K562 (cell line): Measurements from ENCODE around the gene CFAP73. TPM values are rescaled to one million over a fixed set of nuclear protein-coding genes. Genes with fewer than 3 reads are reported as not detected.

Experiments
- ATAC-seq: fragments of 200-7000 bp; cut with Tn5 transposase; 3 replicates; pipeline ENCODE4 v1.9.1; 2020; ENCODE audit warnings: moderate library complexity
- BruUV-seq: library from RNA; stranded (reverse); fragments of 400-500 nt; replicated peaks from 2 replicates; lab custom pipeline; 2021; lab: Mats Ljungman, UMichigan
- CTCF ChIA-PET: fragments of 300-600 bp; formaldehyde crosslinking; extraction: SDS; loops from one replicate; lab custom pipeline; 2021; ENCODE audit warnings: low intra/inter-chr PET ratio; lab: Yijun Ruan, JAX
- POLR2A ChIA-PET: fragments of 300-600, 350-650 bp; sonication (Branson Sonifier 250); formaldehyde crosslinking; extraction: SDS; loops from one replicate; lab custom pipeline; 2021; ENCODE audit warnings: antibody characterized with exemption, inconsistent platforms; lab: Yijun Ruan, JAX
- DNase-seq, 4 experiments: peaks; one replicate each; pipeline versions ENCODE4 v3.0.0 to v3.0.0-alpha.2; 2011 to 2018; ENCODE audit warnings: low spot score in 3 of 4, mixed read lengths in 3 of 4; ENCODE audit errors: extremely low read depth in 1 of 4
- FAIRE-seq: peaks from 2 replicates; lab custom pipeline; 2011; peaks lifted over from hg19 to GRCh38; lab: Jason Lieb, UNC
- H2AFZ ChIP-seq: 2 replicates; pipeline ENCODE4 v1.6.0; 2011; ENCODE audit warnings: low read depth, low read length, control low read depth, inconsistent platforms
- H3K27ac ChIP-seq: fragments of 200-600 bp; 3 replicates; pipeline ENCODE4 v1.8.0; 2011; ENCODE audit warnings: low read depth, mild to moderate bottlenecking, control low read depth, inconsistent platforms, low read length, moderate library complexity, mixed read lengths; ENCODE audit errors: extremely low read depth
- H3K27me3 ChIP-seq, 2 experiments: fragments of 300-600 bp in 1 of 2; 2 replicates in 1 of 2; 3 replicates in 1 of 2; pipeline versions ENCODE4 v1.6.0 to v1.8.0; 2011; ENCODE audit warnings: inconsistent platforms in 2 of 2, low read length in 2 of 2, mild to moderate bottlenecking in 1 of 2, mixed read lengths in 1 of 2, moderate library complexity in 1 of 2; ENCODE audit not compliant: control insufficient read depth in 2 of 2, insufficient read depth in 2 of 2
- H3K36me3 ChIP-seq: fragments of 300-600 bp; 3 replicates; pipeline ENCODE4 v1.8.0; 2011; ENCODE audit warnings: mild to moderate bottlenecking, low read length, inconsistent platforms; ENCODE audit not compliant: control insufficient read depth, insufficient read depth
- H3K4me1 ChIP-seq, 2 experiments: fragments of 200-600 bp in 1 of 2; replicated peaks in 1 of 2; 2 replicates in 1 of 2; 3 replicates in 1 of 2; pipeline versions ENCODE4 v1.5.1 to v1.8.0; 2011; ENCODE audit warnings: inconsistent platforms in 2 of 2, low read length in 2 of 2, mild to moderate bottlenecking in 1 of 2, mixed read lengths in 1 of 2, moderate library complexity in 1 of 2; ENCODE audit not compliant: control insufficient read depth in 2 of 2, insufficient read depth in 2 of 2
- H3K4me2 ChIP-seq: 2 replicates; pipeline ENCODE4 v1.6.1; 2011; ENCODE audit warnings: low read length, control low read depth, inconsistent platforms, mixed read lengths; ENCODE audit not compliant: insufficient read depth
- H3K4me3 ChIP-seq: fragments of 200-600 bp; sonication (generic), shearing (Covaris generic); 2 replicates; pipeline ENCODE4 v1.5.1; 2016; ENCODE audit warnings: control low read depth, inconsistent platforms
- H3K79me2 ChIP-seq: fragments of 200-600 bp; 3 replicates; pipeline ENCODE4 v1.8.0; 2011; ENCODE audit warnings: low read length, inconsistent platforms; ENCODE audit not compliant: control insufficient read depth, insufficient read depth
- H3K9ac ChIP-seq, 2 experiments: 2 replicates each; pipeline versions ENCODE4 v1.6.0 to v1.6.1; 2011; ENCODE audit warnings: low read depth in 2 of 2, low read length in 2 of 2, control low read depth in 1 of 2, inconsistent platforms in 1 of 2, mild to moderate bottlenecking in 1 of 2, mixed read lengths in 1 of 2; ENCODE audit not compliant: insufficient read depth in 1 of 2
- H3K9me1 ChIP-seq: one replicate; pipeline ENCODE4 v1.6.0; 2011; ENCODE audit warnings: inconsistent platforms, mild to moderate bottlenecking, low read length, moderate library complexity; ENCODE audit not compliant: control insufficient read depth, insufficient read depth
- H3K9me3 ChIP-seq: replicated peaks from 2 replicates; pipeline ENCODE4 v1.5.1; 2011; ENCODE audit warnings: low read depth, low read length, inconsistent platforms; ENCODE audit not compliant: control insufficient read depth, insufficient read depth
- H4K20me1 ChIP-seq: replicated peaks from 2 replicates; pipeline ENCODE4 v1.6.1; 2011; ENCODE audit warnings: low read length, inconsistent platforms, mixed read lengths; ENCODE audit not compliant: control insufficient read depth, insufficient read depth
- CREM ChIP-seq: IDR thresholded peaks from 2 replicates; pipeline ENCODE4 v1.6.1; 2014; ENCODE audit warnings: antibody characterized with exemption, low read depth
- KHSRP ChIP-seq: fragments of 450-650 bp; IDR thresholded peaks from 2 replicates; pipeline ENCODE4 v1.6.1; 2017
- PRPF4 ChIP-seq: fragments of 200-400 bp; formaldehyde crosslinking; IDR thresholded peaks from one replicate; pipeline ENCODE4 v1.6.1; 2017; ENCODE audit warnings: low read length, low read depth, mild to moderate bottlenecking; ENCODE audit not compliant: insufficient read depth, poor library complexity, severe bottlenecking
- SRSF9 ChIP-seq: fragments of 200-400 bp; formaldehyde crosslinking; IDR thresholded peaks from 2 replicates; pipeline ENCODE4 v1.6.1; 2017; ENCODE audit warnings: low read depth, low read length, borderline replicate concordance
- TBP ChIP-seq: optimal IDR thresholded peaks from 2 replicates; pipeline ENCODE3; 2011; ENCODE audit warnings: low read depth, low read length, improper control_type of control experiment
- USF2 ChIP-seq: sonication (generic); formaldehyde crosslinking; IDR thresholded peaks from 2 replicates; pipeline ENCODE4 v1.5.0; 2020; ENCODE audit warnings: missing genetic modification reagents
- ZBED1 ChIP-seq: IDR thresholded peaks from 2 replicates; pipeline ENCODE4 v1.6.1; 2014
- WGBS: fragments of 100-300 bp; shearing (Covaris generic); methylation state at CpG from one replicate; pipeline ENCODE4 v1.1.6; 2016; ENCODE audit warnings: low coverage, mixed read lengths; ENCODE audit not compliant: insufficient coverage; ENCODE audit errors: missing lambda C conversion rate; 5-methylcytosine and 5-hydroxymethylcytosine counted together
- in situ Hi-C: fragments of 300-500 bp; cut with MboI; formaldehyde crosslinking; loops from 4 replicates; pipeline ENCODE4 v1.15.0; 2018; ENCODE audit warnings: inconsistent platforms, mixed read lengths
- intact Hi-C: fragments of 100-400 bp; cut with micrococcal nuclease; formaldehyde crosslinking; loops from 2 replicates; pipeline ENCODE4 v1.14.2; 2022
- polyA plus RNA-seq, 8 experiments: library from polyadenylated mRNA; depleted of rRNA in 4 of 8; stranded (reverse) in 5 of 8; unstranded in 3 of 8; fragments of >200 nt; fragmentation: Nextera tagmentation in 2 of 8; fragmentation: Illumina TruSeq in 1 of 8; extraction: Ambion mirVana in 2 of 8; extraction: Trizol in 1 of 8; gene quantifications; 2 replicates each; pipeline versions ENCODE4 v1.2.1 to v1.2.3, GENCODE V29; 2011 to 2014; ENCODE audit warnings: inconsistent platforms in 1 of 8, missing spikeins in 1 of 8
- total RNA-seq, 7 experiments: library from RNA; depleted of rRNA in 6 of 7; stranded (reverse); fragments of >200 nt in 6 of 7; fragmentation: Illumina TruSeq in 2 of 7; extraction: Trizol in 2 of 7; gene quantifications; 2 replicates each; pipeline versions ENCODE4 v1.2.1 to v1.2.3, GENCODE V29; 2011 to 2021; ENCODE audit warnings: low replicate concordance in 1 of 7
- TF ChIP-seq, protein P1 (sequence below): fragments of 450-650 bp; IDR thresholded peaks from 2 replicates; pipeline ENCODE4 v1.6.1; 2016; ENCODE audit warnings: mild to moderate bottlenecking, moderate library complexity
- TF ChIP-seq, protein P2 (sequence below): IDR thresholded peaks from 2 replicates; pipeline ENCODE4 v1.6.1; 2012; ENCODE audit warnings: low read depth, low read length, improper control_type of control experiment, borderline replicate concordance

Gene CFAP73
- total and polyA plus RNA-seq, 9 of the 15 experiments (the other 6 are each of a cell fraction or from before 2014, with no cell fraction given) = not detected

- no TSS peak for BruUV-seq
- Histone ChIP-seq H3K27me3 (no peaks in the 10 kb centered on the region), H2AFZ (no peak overlapping the region), H3K4me2 (no peak overlapping the region), H3K79me2 (no peaks in the 10 kb centered on the region), H3K4me1 (peaks cover 7 to 26% of the 10 kb centered on the region in 2 experiments)
- POLR2A ChIA-PET = interaction anchor here (0.8 to 1.7 kb wide), 3 partner anchors 17 to 36 kb away, joined by 3 to 5 read pairs (median 4); partner anchors contain the start of gene TPCN1
- TF ChIP-seq SRSF9 (no peak), KHSRP (no peak), CREM (no peak), TBP (no peak), PRPF4 (no peak), ZBED1 (no peak), USF2 (no peak)
- TF ChIP-seq, protein P1, sequence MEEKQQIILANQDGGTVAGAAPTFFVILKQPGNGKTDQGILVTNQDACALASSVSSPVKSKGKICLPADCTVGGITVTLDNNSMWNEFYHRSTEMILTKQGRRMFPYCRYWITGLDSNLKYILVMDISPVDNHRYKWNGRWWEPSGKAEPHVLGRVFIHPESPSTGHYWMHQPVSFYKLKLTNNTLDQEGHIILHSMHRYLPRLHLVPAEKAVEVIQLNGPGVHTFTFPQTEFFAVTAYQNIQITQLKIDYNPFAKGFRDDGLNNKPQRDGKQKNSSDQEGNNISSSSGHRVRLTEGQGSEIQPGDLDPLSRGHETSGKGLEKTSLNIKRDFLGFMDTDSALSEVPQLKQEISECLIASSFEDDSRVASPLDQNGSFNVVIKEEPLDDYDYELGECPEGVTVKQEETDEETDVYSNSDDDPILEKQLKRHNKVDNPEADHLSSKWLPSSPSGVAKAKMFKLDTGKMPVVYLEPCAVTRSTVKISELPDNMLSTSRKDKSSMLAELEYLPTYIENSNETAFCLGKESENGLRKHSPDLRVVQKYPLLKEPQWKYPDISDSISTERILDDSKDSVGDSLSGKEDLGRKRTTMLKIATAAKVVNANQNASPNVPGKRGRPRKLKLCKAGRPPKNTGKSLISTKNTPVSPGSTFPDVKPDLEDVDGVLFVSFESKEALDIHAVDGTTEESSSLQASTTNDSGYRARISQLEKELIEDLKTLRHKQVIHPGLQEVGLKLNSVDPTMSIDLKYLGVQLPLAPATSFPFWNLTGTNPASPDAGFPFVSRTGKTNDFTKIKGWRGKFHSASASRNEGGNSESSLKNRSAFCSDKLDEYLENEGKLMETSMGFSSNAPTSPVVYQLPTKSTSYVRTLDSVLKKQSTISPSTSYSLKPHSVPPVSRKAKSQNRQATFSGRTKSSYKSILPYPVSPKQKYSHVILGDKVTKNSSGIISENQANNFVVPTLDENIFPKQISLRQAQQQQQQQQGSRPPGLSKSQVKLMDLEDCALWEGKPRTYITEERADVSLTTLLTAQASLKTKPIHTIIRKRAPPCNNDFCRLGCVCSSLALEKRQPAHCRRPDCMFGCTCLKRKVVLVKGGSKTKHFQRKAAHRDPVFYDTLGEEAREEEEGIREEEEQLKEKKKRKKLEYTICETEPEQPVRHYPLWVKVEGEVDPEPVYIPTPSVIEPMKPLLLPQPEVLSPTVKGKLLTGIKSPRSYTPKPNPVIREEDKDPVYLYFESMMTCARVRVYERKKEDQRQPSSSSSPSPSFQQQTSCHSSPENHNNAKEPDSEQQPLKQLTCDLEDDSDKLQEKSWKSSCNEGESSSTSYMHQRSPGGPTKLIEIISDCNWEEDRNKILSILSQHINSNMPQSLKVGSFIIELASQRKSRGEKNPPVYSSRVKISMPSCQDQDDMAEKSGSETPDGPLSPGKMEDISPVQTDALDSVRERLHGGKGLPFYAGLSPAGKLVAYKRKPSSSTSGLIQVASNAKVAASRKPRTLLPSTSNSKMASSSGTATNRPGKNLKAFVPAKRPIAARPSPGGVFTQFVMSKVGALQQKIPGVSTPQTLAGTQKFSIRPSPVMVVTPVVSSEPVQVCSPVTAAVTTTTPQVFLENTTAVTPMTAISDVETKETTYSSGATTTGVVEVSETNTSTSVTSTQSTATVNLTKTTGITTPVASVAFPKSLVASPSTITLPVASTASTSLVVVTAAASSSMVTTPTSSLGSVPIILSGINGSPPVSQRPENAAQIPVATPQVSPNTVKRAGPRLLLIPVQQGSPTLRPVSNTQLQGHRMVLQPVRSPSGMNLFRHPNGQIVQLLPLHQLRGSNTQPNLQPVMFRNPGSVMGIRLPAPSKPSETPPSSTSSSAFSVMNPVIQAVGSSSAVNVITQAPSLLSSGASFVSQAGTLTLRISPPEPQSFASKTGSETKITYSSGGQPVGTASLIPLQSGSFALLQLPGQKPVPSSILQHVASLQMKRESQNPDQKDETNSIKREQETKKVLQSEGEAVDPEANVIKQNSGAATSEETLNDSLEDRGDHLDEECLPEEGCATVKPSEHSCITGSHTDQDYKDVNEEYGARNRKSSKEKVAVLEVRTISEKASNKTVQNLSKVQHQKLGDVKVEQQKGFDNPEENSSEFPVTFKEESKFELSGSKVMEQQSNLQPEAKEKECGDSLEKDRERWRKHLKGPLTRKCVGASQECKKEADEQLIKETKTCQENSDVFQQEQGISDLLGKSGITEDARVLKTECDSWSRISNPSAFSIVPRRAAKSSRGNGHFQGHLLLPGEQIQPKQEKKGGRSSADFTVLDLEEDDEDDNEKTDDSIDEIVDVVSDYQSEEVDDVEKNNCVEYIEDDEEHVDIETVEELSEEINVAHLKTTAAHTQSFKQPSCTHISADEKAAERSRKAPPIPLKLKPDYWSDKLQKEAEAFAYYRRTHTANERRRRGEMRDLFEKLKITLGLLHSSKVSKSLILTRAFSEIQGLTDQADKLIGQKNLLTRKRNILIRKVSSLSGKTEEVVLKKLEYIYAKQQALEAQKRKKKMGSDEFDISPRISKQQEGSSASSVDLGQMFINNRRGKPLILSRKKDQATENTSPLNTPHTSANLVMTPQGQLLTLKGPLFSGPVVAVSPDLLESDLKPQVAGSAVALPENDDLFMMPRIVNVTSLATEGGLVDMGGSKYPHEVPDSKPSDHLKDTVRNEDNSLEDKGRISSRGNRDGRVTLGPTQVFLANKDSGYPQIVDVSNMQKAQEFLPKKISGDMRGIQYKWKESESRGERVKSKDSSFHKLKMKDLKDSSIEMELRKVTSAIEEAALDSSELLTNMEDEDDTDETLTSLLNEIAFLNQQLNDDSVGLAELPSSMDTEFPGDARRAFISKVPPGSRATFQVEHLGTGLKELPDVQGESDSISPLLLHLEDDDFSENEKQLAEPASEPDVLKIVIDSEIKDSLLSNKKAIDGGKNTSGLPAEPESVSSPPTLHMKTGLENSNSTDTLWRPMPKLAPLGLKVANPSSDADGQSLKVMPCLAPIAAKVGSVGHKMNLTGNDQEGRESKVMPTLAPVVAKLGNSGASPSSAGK = no peak
- TF ChIP-seq, protein P2, sequence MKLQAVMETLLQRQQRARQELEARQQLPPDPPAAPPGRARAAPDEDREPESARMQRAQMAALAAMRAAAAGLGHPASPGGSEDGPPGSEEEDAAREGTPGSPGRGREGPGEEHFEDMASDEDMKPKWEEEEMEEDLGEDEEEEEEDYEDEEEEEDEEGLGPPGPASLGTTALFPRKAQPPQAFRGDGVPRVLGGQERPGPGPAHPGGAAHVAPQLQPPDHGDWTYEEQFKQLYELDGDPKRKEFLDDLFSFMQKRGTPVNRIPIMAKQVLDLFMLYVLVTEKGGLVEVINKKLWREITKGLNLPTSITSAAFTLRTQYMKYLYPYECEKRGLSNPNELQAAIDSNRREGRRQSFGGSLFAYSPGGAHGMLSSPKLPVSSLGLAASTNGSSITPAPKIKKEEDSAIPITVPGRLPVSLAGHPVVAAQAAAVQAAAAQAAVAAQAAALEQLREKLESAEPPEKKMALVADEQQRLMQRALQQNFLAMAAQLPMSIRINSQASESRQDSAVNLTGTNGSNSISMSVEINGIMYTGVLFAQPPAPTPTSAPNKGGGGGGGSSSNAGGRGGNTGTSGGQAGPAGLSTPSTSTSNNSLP = no peak
- TF ChIP-seq, all 486 proteins: peak for 0
- peak in 1 of 4 experiments; percentile 10 for DNase-seq
- peak overlapping the region in 1 of 2 experiments; percentile 47; a peak in 1 of 4 replicates for H3K9ac ChIP-seq
- H3K9me1 ChIP-seq = no peaks in the 10 kb centered on the region
- WGBS = 79% methylated on average over 10 of the region's 13 CpGs
- ATAC-seq = no peak
- peaks cover 4% of the 10 kb centered on the region; the same call in 1 of the 2 replicates for H4K20me1 ChIP-seq
- peaks cover 24% of the 10 kb centered on the region; the same call in 1 of the 3 replicates for H3K36me3 ChIP-seq
- FAIRE-seq = no peak
- in situ Hi-C loops (loop anchor here (5.0 to 25.0 kb wide), 3 partner anchors 87 to 449 kb away; partner anchors contain the start of genes SDS and SDSL), intact Hi-C loops (loop anchor here (5.0 kb wide), 2 partner anchors 42 to 92 kb away; no protein-coding TSS in a partner anchor)
- H3K4me3 ChIP-seq = no peak overlapping the region
- H3K27ac ChIP-seq = no peak overlapping the region
- CTCF ChIA-PET = no interaction called here
- no peaks in the 10 kb centered on the region for H3K9me3 ChIP-seq
These were observed 46.1 kb downstream of the CFAP73 start for GRCh38 chr12:113195598-113195997.
